Measurements from ENCODE around the gene SMYD3.

DNA sequence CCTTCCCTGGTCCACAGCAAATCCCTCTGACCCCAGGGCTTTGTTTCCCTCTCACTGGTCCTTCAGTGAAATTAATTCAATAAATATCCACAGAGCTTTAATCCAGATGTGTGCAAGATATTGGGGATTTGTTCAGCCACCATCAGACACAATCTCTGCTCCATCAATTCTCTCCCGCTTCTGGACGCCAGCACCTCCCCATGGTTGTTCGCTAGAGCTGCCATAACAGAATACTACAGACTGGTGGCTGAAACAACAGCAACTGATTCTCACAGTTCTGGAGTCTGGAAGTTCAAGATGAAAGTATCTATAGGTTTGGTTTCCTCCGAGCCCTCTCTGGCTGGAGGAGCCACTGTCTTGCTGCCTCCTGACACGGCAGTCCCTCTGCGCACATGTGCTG, 303.9 kb downstream of the SMYD3 start:
- TF ChIP-seq CTCF (conservative IDR thresholded peaks at IDR 0.05; ENCODE audit: low read depth, low read length) (no peak), MXI1 (IDR thresholded peaks at IDR 0.05; ENCODE audit: borderline replicate concordance, low read depth, low read length) (no peak), RAD21 (IDR thresholded peaks at IDR 0.05; ENCODE audit: low read length) (no peak), CHD1 (IDR thresholded peaks at IDR 0.05; ENCODE audit: low read depth, low read length) (no peak), POLR2A (IDR thresholded peaks at IDR 0.05; ENCODE audit: low read depth, low read length) (no peak), BHLHE40 (IDR thresholded peaks at IDR 0.05; ENCODE audit: low read depth, low read length) (no peak)
